Liver (tissue), 10 donors: Measurements from ENCODE around the gene ZNF296. TPM values are rescaled to one million over a fixed set of nuclear protein-coding genes. Genes with fewer than 3 reads are reported as not detected.

Source experiments
- DNase-seq: peaks from one replicate; pipeline ENCODE4 v3.0.0-alpha.2; 2017; ENCODE audit warnings: low spot score
- H3K27ac ChIP-seq, 2 donors: one replicate each; pipeline ENCODE4 v1.7.0; 2013; ENCODE audit warnings: inconsistent platforms in 2 of 2, low read length in 2 of 2, control low read depth in 1 of 2, low read depth in 1 of 2, mild to moderate bottlenecking in 1 of 2
- H3K27me3 ChIP-seq, 4 donors: one replicate each; pipeline versions ENCODE4 v1.6.1 to v1.7.0; 2013; ENCODE audit warnings: low read length in 3 of 4, inconsistent platforms in 1 of 4, mild to moderate bottlenecking in 1 of 4, moderate library complexity in 1 of 4; ENCODE audit not compliant: control insufficient read depth in 4 of 4, insufficient read depth in 4 of 4
- H3K36me3 ChIP-seq, 4 donors: one replicate each; pipeline versions ENCODE4 v1.6.1 to v1.7.0; 2013; ENCODE audit warnings: low read length in 3 of 4, mild to moderate bottlenecking in 3 of 4, low read depth in 1 of 4, moderate library complexity in 1 of 4; ENCODE audit not compliant: control insufficient read depth in 4 of 4, insufficient read depth in 3 of 4
- H3K4me1 ChIP-seq, 4 donors: one replicate each; pipeline versions ENCODE4 v1.6.1 to v1.7.0; 2013; ENCODE audit warnings: low read length in 3 of 4, mild to moderate bottlenecking in 3 of 4, moderate library complexity in 1 of 4; ENCODE audit not compliant: control insufficient read depth in 4 of 4, insufficient read depth in 4 of 4
- H3K4me3 ChIP-seq, 3 donors: one replicate each; pipeline versions ENCODE4 v1.6.1 to v1.7.0; 2013; ENCODE audit warnings: low read length in 3 of 3, control low read depth in 1 of 3, low read depth in 1 of 3, mild to moderate bottlenecking in 1 of 3
- H3K9ac ChIP-seq, 2 donors: one replicate each; pipeline ENCODE4 v1.7.0; 2013; ENCODE audit warnings: low read length in 2 of 2, mild to moderate bottlenecking in 2 of 2, moderate library complexity in 2 of 2, control low read depth in 1 of 2, low read depth in 1 of 2
- H3K9me3 ChIP-seq, 4 donors: one replicate each; pipeline versions ENCODE4 v1.6.1 to v1.7.0; 2013; ENCODE audit warnings: low read length in 3 of 4; ENCODE audit not compliant: control insufficient read depth in 4 of 4
- EGR1 ChIP-seq, 2 donors: IDR thresholded peaks; 2 replicates each; pipeline ENCODE4 v1.6.1; 2016 to 2018; ENCODE audit warnings: antibody characterized with exemption in 2 of 2, low read depth in 2 of 2
- FOXA2 ChIP-seq: IDR thresholded peaks from 2 replicates; pipeline ENCODE4 v1.6.1; 2016; ENCODE audit warnings: antibody characterized with exemption
- GABPA ChIP-seq, 2 donors: IDR thresholded peaks in 1 of 2; conservative IDR thresholded peaks in 1 of 2; 2 replicates each; pipeline ENCODE4 v1.6.1; 2016; ENCODE audit warnings: antibody characterized with exemption in 2 of 2, mild to moderate bottlenecking in 1 of 2, moderate library complexity in 1 of 2
- HNF4A ChIP-seq, 2 donors: conservative IDR thresholded peaks; 2 replicates each; pipeline ENCODE4 v1.6.1; 2016; ENCODE audit warnings: antibody characterized with exemption in 2 of 2, mild to moderate bottlenecking in 2 of 2
- HNF4G ChIP-seq: IDR thresholded peaks from 2 replicates; pipeline ENCODE4 v1.6.1; 2016; ENCODE audit warnings: antibody characterized with exemption
- JUND ChIP-seq, 2 donors: IDR thresholded peaks; 2 replicates each; pipeline ENCODE4 v1.6.1; 2016; ENCODE audit warnings: antibody characterized with exemption in 2 of 2
- NR2F2 ChIP-seq: IDR thresholded peaks from 2 replicates; pipeline ENCODE4 v1.6.1; 2016; ENCODE audit warnings: antibody characterized with exemption
- RAD21 ChIP-seq, 2 donors: IDR thresholded peaks; 2 replicates each; pipeline ENCODE4 v1.6.1; 2016; ENCODE audit warnings: antibody characterized with exemption in 2 of 2, mild to moderate bottlenecking in 2 of 2
- SP1 ChIP-seq: IDR thresholded peaks from 2 replicates; pipeline ENCODE4 v1.6.1; 2018; ENCODE audit warnings: antibody characterized with exemption, mild to moderate bottlenecking
- TAF1 ChIP-seq: conservative IDR thresholded peaks from 2 replicates; pipeline ENCODE4 v1.6.1; 2016; ENCODE audit warnings: antibody characterized with exemption, mild to moderate bottlenecking
- YY1 ChIP-seq: IDR thresholded peaks from 2 replicates; pipeline ENCODE4 v1.6.1; 2016; ENCODE audit warnings: antibody characterized with exemption, mild to moderate bottlenecking
- WGBS: extraction: QIAGEN DNeasy Blood & Tissue Kit; methylation state at CpG from one replicate; pipeline ENCODE4 v1.1.7; 2013; 5-methylcytosine and 5-hydroxymethylcytosine counted together
- polyA plus RNA-seq, 2 donors: library from polyadenylated mRNA; stranded (reverse) in 1 of 2; unstranded in 1 of 2; fragments of 200-250 nt in 1 of 2; fragments of >200 nt in 1 of 2; fragmentation: Nextera tagmentation in 1 of 2; extraction: Ambion mirVana in 1 of 2; gene quantifications; one replicate each; pipeline versions ENCODE4 v1.2.1 to v1.2.3, GENCODE V29; 2013 to 2015
- small RNA-seq: library from RNA; depleted of rRNA; stranded (forward); fragments of <200 nt; gene quantifications from one replicate; pipeline ENCODE3, GENCODE V24; 2014
- total RNA-seq, 2 donors: library from RNA; depleted of rRNA; stranded (reverse); fragments of >200 nt; gene quantifications; one replicate each; pipeline ENCODE4 v1.2.3, GENCODE V29; 2014
- TF ChIP-seq, protein P1 (sequence below): IDR thresholded peaks from 2 replicates; pipeline ENCODE4 v1.6.1; 2016; ENCODE audit warnings: antibody characterized with exemption, mild to moderate bottlenecking
- TF ChIP-seq, protein P2 (sequence below): IDR thresholded peaks from 2 replicates; pipeline ENCODE4 v1.6.1; 2016; ENCODE audit warnings: antibody characterized with exemption
- TF ChIP-seq, protein P3 (sequence below): fragments of 150-350 bp; IDR thresholded peaks from 2 replicates; pipeline ENCODE4 v1.5.1; 2017; ENCODE audit warnings: improper control_type of control experiment, low read depth, low read length; ENCODE audit not compliant: missing input control
- TF ChIP-seq, protein P4 (sequence below): IDR thresholded peaks from 2 replicates; pipeline ENCODE4 v1.6.1; 2016; ENCODE audit warnings: antibody characterized with exemption
- TF ChIP-seq, protein P5 (sequence below): IDR thresholded peaks from 2 replicates; pipeline ENCODE4 v1.6.1; 2016; ENCODE audit warnings: antibody characterized with exemption
- donor health status: healthy.
- donor health status: healthy.
- donor health status: healthy.
- donor health status: healthy.
- donor health status: healthy.

ZNF296 gene
- total and polyA plus RNA-seq, 4 donors, result 0.16 to 0.42 (median 0.17) TPM; not detected in 1

DNA sequence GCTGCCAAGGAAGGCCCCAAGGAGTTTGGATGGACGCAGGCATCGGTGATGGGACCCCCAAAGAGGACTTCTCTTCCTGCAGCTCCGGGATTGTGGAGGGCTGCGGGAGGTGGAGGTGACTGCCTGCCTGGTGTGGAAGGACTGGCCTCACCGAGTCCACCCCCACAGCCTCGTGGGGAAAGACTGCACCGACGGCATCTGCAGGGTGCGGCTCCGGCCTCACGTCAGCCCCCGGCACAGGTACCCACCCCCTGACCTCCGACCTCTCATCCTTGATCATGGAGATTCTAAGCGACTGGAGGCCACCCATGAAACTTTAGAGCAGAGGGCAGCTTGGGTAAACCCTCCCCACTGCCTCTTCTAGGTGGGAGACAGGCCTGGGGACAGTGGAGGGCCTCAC lies 54.3 kb downstream of the ZNF296 start:
- H3K27ac ChIP-seq, result no peak overlapping the region
- H3K27me3 ChIP-seq, result no peaks in the 10 kb centered on the region
- H3K36me3 ChIP-seq, result peaks cover 0 to 4% (median 0%) of the 10 kb centered on the region in 4 donors
- H3K9me3 ChIP-seq, result no peaks in the 10 kb centered on the region
- H3K4me1 ChIP-seq, result peaks cover 0 to 4% (median 2%) of the 10 kb centered on the region in 4 donors
- H3K4me3 ChIP-seq, result no peak overlapping the region
- WGBS, result 90% methylated on average over 14 of the region's 14 CpGs
- TF ChIP-seq NR2F2, result no peak
- TF ChIP-seq SP1, result no peak
- TF ChIP-seq HNF4A (conservative IDR thresholded peaks at IDR 0.05), result no peak
- TF ChIP-seq, protein P1, sequence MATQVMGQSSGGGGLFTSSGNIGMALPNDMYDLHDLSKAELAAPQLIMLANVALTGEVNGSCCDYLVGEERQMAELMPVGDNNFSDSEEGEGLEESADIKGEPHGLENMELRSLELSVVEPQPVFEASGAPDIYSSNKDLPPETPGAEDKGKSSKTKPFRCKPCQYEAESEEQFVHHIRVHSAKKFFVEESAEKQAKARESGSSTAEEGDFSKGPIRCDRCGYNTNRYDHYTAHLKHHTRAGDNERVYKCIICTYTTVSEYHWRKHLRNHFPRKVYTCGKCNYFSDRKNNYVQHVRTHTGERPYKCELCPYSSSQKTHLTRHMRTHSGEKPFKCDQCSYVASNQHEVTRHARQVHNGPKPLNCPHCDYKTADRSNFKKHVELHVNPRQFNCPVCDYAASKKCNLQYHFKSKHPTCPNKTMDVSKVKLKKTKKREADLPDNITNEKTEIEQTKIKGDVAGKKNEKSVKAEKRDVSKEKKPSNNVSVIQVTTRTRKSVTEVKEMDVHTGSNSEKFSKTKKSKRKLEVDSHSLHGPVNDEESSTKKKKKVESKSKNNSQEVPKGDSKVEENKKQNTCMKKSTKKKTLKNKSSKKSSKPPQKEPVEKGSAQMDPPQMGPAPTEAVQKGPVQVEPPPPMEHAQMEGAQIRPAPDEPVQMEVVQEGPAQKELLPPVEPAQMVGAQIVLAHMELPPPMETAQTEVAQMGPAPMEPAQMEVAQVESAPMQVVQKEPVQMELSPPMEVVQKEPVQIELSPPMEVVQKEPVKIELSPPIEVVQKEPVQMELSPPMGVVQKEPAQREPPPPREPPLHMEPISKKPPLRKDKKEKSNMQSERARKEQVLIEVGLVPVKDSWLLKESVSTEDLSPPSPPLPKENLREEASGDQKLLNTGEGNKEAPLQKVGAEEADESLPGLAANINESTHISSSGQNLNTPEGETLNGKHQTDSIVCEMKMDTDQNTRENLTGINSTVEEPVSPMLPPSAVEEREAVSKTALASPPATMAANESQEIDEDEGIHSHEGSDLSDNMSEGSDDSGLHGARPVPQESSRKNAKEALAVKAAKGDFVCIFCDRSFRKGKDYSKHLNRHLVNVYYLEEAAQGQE, result no peak
- TF ChIP-seq, protein P2, sequence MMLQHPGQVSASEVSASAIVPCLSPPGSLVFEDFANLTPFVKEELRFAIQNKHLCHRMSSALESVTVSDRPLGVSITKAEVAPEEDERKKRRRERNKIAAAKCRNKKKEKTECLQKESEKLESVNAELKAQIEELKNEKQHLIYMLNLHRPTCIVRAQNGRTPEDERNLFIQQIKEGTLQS, result no peak
- no peak for TF ChIP-seq GABPA (IDR thresholded peaks at IDR 0.05 in 1 of 2, conservative IDR thresholded peaks at IDR 0.05 in 1 of 2)
- TF ChIP-seq, protein P3, sequence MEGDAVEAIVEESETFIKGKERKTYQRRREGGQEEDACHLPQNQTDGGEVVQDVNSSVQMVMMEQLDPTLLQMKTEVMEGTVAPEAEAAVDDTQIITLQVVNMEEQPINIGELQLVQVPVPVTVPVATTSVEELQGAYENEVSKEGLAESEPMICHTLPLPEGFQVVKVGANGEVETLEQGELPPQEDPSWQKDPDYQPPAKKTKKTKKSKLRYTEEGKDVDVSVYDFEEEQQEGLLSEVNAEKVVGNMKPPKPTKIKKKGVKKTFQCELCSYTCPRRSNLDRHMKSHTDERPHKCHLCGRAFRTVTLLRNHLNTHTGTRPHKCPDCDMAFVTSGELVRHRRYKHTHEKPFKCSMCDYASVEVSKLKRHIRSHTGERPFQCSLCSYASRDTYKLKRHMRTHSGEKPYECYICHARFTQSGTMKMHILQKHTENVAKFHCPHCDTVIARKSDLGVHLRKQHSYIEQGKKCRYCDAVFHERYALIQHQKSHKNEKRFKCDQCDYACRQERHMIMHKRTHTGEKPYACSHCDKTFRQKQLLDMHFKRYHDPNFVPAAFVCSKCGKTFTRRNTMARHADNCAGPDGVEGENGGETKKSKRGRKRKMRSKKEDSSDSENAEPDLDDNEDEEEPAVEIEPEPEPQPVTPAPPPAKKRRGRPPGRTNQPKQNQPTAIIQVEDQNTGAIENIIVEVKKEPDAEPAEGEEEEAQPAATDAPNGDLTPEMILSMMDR, result no peak
- no peak for TF ChIP-seq FOXA2
- TF ChIP-seq JUND (IDR thresholded peaks at IDR 0.05), result no peak
- TF ChIP-seq, protein P4, sequence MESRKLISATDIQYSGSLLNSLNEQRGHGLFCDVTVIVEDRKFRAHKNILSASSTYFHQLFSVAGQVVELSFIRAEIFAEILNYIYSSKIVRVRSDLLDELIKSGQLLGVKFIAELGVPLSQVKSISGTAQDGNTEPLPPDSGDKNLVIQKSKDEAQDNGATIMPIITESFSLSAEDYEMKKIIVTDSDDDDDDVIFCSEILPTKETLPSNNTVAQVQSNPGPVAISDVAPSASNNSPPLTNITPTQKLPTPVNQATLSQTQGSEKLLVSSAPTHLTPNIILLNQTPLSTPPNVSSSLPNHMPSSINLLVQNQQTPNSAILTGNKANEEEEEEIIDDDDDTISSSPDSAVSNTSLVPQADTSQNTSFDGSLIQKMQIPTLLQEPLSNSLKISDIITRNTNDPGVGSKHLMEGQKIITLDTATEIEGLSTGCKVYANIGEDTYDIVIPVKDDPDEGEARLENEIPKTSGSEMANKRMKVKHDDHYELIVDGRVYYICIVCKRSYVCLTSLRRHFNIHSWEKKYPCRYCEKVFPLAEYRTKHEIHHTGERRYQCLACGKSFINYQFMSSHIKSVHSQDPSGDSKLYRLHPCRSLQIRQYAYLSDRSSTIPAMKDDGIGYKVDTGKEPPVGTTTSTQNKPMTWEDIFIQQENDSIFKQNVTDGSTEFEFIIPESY, result no peak
- TF ChIP-seq RAD21 (IDR thresholded peaks at IDR 0.05), result no peak
- TF ChIP-seq TAF1, result no peak
- TF ChIP-seq, protein P5, sequence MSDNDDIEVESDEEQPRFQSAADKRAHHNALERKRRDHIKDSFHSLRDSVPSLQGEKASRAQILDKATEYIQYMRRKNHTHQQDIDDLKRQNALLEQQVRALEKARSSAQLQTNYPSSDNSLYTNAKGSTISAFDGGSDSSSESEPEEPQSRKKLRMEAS, result no peak
- no peak for TF ChIP-seq YY1
- TF ChIP-seq HNF4G, result no peak
- TF ChIP-seq EGR1 (IDR thresholded peaks at IDR 0.05; ENCODE audit: low read depth in 2 of 2), result no peak
- H3K9ac ChIP-seq, result no peak overlapping the region
- no peak for DNase-seq

Small RNA genes within 50 kb of the gene (small RNA-seq; reads per million reads assigned to genes)
- not detected for gene RNU6-611P

Other genes starting within 250 kb of the ZNF296 start
- 10 to 100 TPM; 49.4 to 54.9 TPM for gene NECTIN2, start 230.2 kb downstream of the ZNF296 start, total RNA-seq
- 10 to 100 TPM; 56.2 to 77.5 TPM for gene NECTIN2, start 230.2 kb downstream of the ZNF296 start, polyA plus RNA-seq
- 10 to 100 TPM; 28.3 to 34.4 TPM for gene TOMM40, start 185.2 kb downstream of the ZNF296 start, total RNA-seq
- 10 to 100 TPM; 27.0 to 33.0 TPM for gene TOMM40, start 185.2 kb downstream of the ZNF296 start, polyA plus RNA-seq
- 1,000 to 10,000 TPM; 1,884 to 3,491 TPM for gene APOE, start 170.7 kb downstream of the ZNF296 start, total RNA-seq
- gene APOE, start 170.7 kb downstream of the ZNF296 start, polyA plus RNA-seq, result 1,000 to 10,000 TPM; 3,935 to 5,263 TPM
- 1,000 to 10,000 TPM in 1 of 2 donors, 100 to 1,000 TPM in 1; 612 to 1,996 TPM for gene APOC1, start 161.9 kb downstream of the ZNF296 start, total RNA-seq
- over 10,000 TPM in 1 of 2 donors, 1,000 to 10,000 TPM in 1; 3,937 to 10,095 TPM for gene APOC1, start 161.9 kb downstream of the ZNF296 start, polyA plus RNA-seq
- gene APOC4, start 134.2 kb downstream of the ZNF296 start, total RNA-seq, result 100 to 1,000 TPM in 1 of 2 donors, 1 to 10 TPM in 1; 1.0 to 131 TPM
- gene APOC4, start 134.2 kb downstream of the ZNF296 start, polyA plus RNA-seq, result 100 to 1,000 TPM; 418 to 420 TPM
- gene APOC2, start 130.4 kb downstream of the ZNF296 start, total RNA-seq, result 1,000 to 10,000 TPM in 1 of 2 donors, 100 to 1,000 TPM in 1; 660 to 1,200 TPM
- 1,000 to 10,000 TPM; 2,878 to 3,399 TPM for gene APOC2, start 130.4 kb downstream of the ZNF296 start, polyA plus RNA-seq
- 10 to 100 TPM; 46.2 to 56.7 TPM for gene CLPTM1, start 121.1 kb downstream of the ZNF296 start, total RNA-seq
- gene CLPTM1, start 121.1 kb downstream of the ZNF296 start, polyA plus RNA-seq, result 10 to 100 TPM; 35.8 to 94.5 TPM
- 1 to 10 TPM; 2.2 to 4.9 TPM for gene RELB, start 75.0 kb downstream of the ZNF296 start, total RNA-seq
- gene RELB, start 75.0 kb downstream of the ZNF296 start, polyA plus RNA-seq, result 1 to 10 TPM; 1.4 to 3.1 TPM
- gene CLASRP, start 37.4 kb downstream of the ZNF296 start, total RNA-seq, result 10 to 100 TPM; 13.0 to 44.3 TPM
- gene CLASRP, start 37.4 kb downstream of the ZNF296 start, polyA plus RNA-seq, result 10 to 100 TPM in 1 of 2 donors, 1 to 10 TPM in 1; 9.0 to 12.6 TPM
- gene GEMIN7, start 2.8 kb upstream of the ZNF296 start, total RNA-seq, result 10 to 100 TPM; 10.0 to 16.2 TPM
- gene GEMIN7, start 2.8 kb upstream of the ZNF296 start, polyA plus RNA-seq, result 10 to 100 TPM; 22.7 to 25.2 TPM
- 10 to 100 TPM in 1 of 2 donors, 1 to 10 TPM in 1; 9.8 to 10.4 TPM for gene PPP1R37, start 16.7 kb upstream of the ZNF296 start, total RNA-seq
- 1 to 10 TPM; 1.8 to 8.7 TPM for gene PPP1R37, start 16.7 kb upstream of the ZNF296 start, polyA plus RNA-seq
- not detected for gene NKPD1, start 84.5 kb upstream of the ZNF296 start, total RNA-seq
- not detected for gene NKPD1, start 84.5 kb upstream of the ZNF296 start, polyA plus RNA-seq
- gene TRAPPC6A, start 101.8 kb upstream of the ZNF296 start, total RNA-seq, result 10 to 100 TPM; 14.8 to 15.5 TPM
- 10 to 100 TPM; 41.7 to 52.2 TPM for gene TRAPPC6A, start 101.8 kb upstream of the ZNF296 start, polyA plus RNA-seq
- 1 to 10 TPM; 2.7 to 4.6 TPM for gene BLOC1S3, start 102.3 kb upstream of the ZNF296 start, total RNA-seq
- 1 to 10 TPM; 4.1 to 4.3 TPM for gene BLOC1S3, start 102.3 kb upstream of the ZNF296 start, polyA plus RNA-seq
- 1 to 10 TPM; 4.0 to 7.3 TPM for gene EXOC3L2, start 168.9 kb upstream of the ZNF296 start, total RNA-seq
- gene EXOC3L2, start 168.9 kb upstream of the ZNF296 start, polyA plus RNA-seq, result 1 to 10 TPM; 1.3 to 4.2 TPM
- 1 to 10 TPM; 3.5 to 8.6 TPM for gene MARK4, start 174.8 kb upstream of the ZNF296 start, total RNA-seq
- 10 to 100 TPM in 1 of 2 donors, 1 to 10 TPM in 1; 3.5 to 11.1 TPM for gene MARK4, start 174.8 kb upstream of the ZNF296 start, polyA plus RNA-seq
- gene CKM, start 246.4 kb upstream of the ZNF296 start, total RNA-seq, result under 1 TPM; 0.17 to 0.37 TPM
- under 1 TPM in 1 of 2 donors, not detected in 1; 0.05 TPM for gene CKM, start 246.4 kb upstream of the ZNF296 start, polyA plus RNA-seq